Forelimb muscle (tissue), 1 donor: Measurements from ENCODE around the gene TOM1L2. TPM values are rescaled to one million over a fixed set of nuclear protein-coding genes. Genes with fewer than 3 reads are reported as not detected.
A peak's percentile ranks its signal among the peaks of the same experiment; 100 is the strongest.

ENCODE experiments used
- DNase-seq: peaks from one replicate; pipeline ENCODE4 v3.0.0-alpha.2; 2013; ENCODE audit warnings: low read depth
- polyA plus RNA-seq: library from polyadenylated mRNA; unstranded; fragments of 120-200 nt; gene quantifications from one replicate; pipeline ENCODE4 v1.2.1, GENCODE V29; 2013; ENCODE audit not compliant: insufficient read length

The TOM1L2 gene
- polyA plus RNA-seq, 1 donor: 36.3 TPM

GRCh38 chr17:17836250-17836817 is 135.9 kb downstream of the TOM1L2 start:
- peak; percentile 94 for DNase-seq

GRCh38 chr17:17835415-17836249 is 136.6 kb downstream of the TOM1L2 start:
- DNase-seq: no peak

GRCh38 chr17:17834974-17835373 is 137.2 kb downstream of the TOM1L2 start:
- DNase-seq: no peak

- DNase-seq: no peak
These were observed 138.4 kb downstream of the TOM1L2 start for GRCh38 chr17:17833658-17834357.

GRCh38 chr17:17832032-17832363 is 140.2 kb downstream of the TOM1L2 start:
- no peak for DNase-seq

- DNase-seq: no peak
These were observed 140.8 kb downstream of the TOM1L2 start for GRCh38 chr17:17831208-17832031.

- DNase-seq: no peak
These were observed 141.4 kb downstream of the TOM1L2 start for GRCh38 chr17:17830740-17831207.

GRCh38 chr17:17830269-17830567 is 142.0 kb downstream of the TOM1L2 start:
- no peak for DNase-seq

- DNase-seq: no peak
These were observed 144.2 kb downstream of the TOM1L2 start for GRCh38 chr17:17827826-17828621.

- DNase-seq: no peak
These were observed 145.0 kb downstream of the TOM1L2 start for GRCh38 chr17:17826942-17827785.

- no peak for DNase-seq
These were observed 145.9 kb downstream of the TOM1L2 start for GRCh38 chr17:17826342-17826713.

GRCh38 chr17:17824783-17825614 is 147.2 kb downstream of the TOM1L2 start:
- no peak for DNase-seq

- no peak for DNase-seq
These were observed 147.9 kb downstream of the TOM1L2 start for GRCh38 chr17:17824119-17824782.

GRCh38 chr17:17823433-17824118 is 148.6 kb downstream of the TOM1L2 start:
- DNase-seq: peak; percentile 77

GRCh38 chr17:17822616-17823015 is 149.6 kb downstream of the TOM1L2 start:
- no peak for DNase-seq

- DNase-seq: no peak
These were observed 150.0 kb downstream of the TOM1L2 start for GRCh38 chr17:17822189-17822588.

GRCh38 chr17:17820463-17821158 is 151.6 kb downstream of the TOM1L2 start:
- no peak for DNase-seq

- no peak for DNase-seq
These were observed 152.2 kb downstream of the TOM1L2 start for GRCh38 chr17:17820046-17820445.
